Measurements from ENCODE around the gene KCNJ3. TPM values are rescaled to one million over a fixed set of nuclear protein-coding genes. Genes with fewer than 3 reads are reported as not detected.

KCNJ3 gene
- total and polyA plus RNA-seq, 4 donors, result 0.01 to 0.31 (median 0.05) TPM

DNA sequence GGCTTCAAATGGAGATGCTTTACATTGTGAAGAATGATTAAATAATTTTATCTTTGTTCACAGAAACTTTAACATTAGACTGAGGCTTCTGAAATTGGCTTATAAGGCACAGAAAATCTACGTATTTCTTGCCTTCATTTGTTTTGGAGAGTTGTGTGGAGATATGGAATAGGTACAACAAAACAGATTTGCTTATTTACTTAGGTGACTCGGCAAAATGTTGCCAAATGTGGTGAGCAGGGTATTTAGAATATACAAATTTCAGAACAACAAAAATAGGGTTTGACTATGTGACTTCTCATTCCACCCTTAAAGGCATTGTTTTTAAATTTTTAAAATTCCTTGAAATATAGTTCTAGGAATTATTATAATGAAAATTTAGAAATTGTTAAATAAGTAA lies 134.2 kb downstream of the KCNJ3 start:
- ATAC-seq (ENCODE audit: insufficient read depth, low FRiP score) (no peak), DNase-seq (no peak)
- Histone ChIP-seq H3K4me3 (no peak overlapping the region), H3K9me3 (ENCODE audit: control insufficient read depth in 4 of 4, insufficient read depth in 3 of 4, low read length in 3 of 4) (no peaks in the 10 kb centered on the region), H3K27me3 (ENCODE audit: control insufficient read depth in 3 of 3, insufficient read depth in 3 of 3, low read length in 2 of 3) (no peaks in the 10 kb centered on the region), H3K27ac (ENCODE audit: low read depth in 1 of 2, low read length in 1 of 2) (no peak overlapping the region), H3K4me1 (ENCODE audit: control insufficient read depth in 5 of 5, insufficient read depth in 5 of 5, low read length in 5 of 5) (peaks cover 0 to 3% (median 0%) of the 10 kb centered on the region in 5 donors), H3K36me3 (ENCODE audit: control insufficient read depth in 4 of 4, insufficient read depth in 4 of 4, low read length in 4 of 4) (no peaks in the 10 kb centered on the region), H3K9ac (ENCODE audit: insufficient read depth in 1 of 2, low read length in 2 of 2) (no peak overlapping the region)
- TF ChIP-seq, protein P1, sequence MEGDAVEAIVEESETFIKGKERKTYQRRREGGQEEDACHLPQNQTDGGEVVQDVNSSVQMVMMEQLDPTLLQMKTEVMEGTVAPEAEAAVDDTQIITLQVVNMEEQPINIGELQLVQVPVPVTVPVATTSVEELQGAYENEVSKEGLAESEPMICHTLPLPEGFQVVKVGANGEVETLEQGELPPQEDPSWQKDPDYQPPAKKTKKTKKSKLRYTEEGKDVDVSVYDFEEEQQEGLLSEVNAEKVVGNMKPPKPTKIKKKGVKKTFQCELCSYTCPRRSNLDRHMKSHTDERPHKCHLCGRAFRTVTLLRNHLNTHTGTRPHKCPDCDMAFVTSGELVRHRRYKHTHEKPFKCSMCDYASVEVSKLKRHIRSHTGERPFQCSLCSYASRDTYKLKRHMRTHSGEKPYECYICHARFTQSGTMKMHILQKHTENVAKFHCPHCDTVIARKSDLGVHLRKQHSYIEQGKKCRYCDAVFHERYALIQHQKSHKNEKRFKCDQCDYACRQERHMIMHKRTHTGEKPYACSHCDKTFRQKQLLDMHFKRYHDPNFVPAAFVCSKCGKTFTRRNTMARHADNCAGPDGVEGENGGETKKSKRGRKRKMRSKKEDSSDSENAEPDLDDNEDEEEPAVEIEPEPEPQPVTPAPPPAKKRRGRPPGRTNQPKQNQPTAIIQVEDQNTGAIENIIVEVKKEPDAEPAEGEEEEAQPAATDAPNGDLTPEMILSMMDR (IDR thresholded peaks at IDR 0.05; ENCODE audit: control extremely low read depth, extremely low read depth), result no peak
- WGBS, 2 donors, result 80 to 84% methylated on average over 2 of the region's 2 CpGs

DNA sequence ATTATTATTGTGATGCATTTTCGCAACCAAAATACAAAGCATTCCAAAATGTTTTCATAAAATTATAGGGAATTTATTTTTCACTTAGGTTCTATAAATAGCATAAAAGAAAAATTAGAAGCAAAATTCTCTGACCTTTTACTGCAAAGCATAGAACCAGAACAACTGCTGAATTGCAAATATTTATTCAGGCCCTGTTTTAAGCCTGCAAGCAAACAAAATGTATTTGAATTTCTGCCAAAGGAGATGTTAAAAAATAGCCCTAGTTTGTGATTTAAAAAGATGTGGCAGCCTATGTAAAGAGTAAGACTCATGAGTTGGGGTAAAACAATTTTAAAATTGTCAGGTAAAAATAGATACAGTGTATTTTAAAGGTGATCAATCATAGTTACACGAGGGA lies 138.1 kb downstream of the KCNJ3 start:
- Histone ChIP-seq H3K4me1 (ENCODE audit: control insufficient read depth in 5 of 5, insufficient read depth in 5 of 5, low read length in 5 of 5) (peaks cover 0 to 3% (median 0%) of the 10 kb centered on the region in 5 donors), H3K36me3 (ENCODE audit: control insufficient read depth in 4 of 4, insufficient read depth in 4 of 4, low read length in 4 of 4) (no peaks in the 10 kb centered on the region), H3K9ac (ENCODE audit: insufficient read depth in 1 of 2, low read length in 2 of 2) (no peak overlapping the region), H3K27ac (ENCODE audit: low read depth in 1 of 2, low read length in 1 of 2) (no peak overlapping the region), H3K9me3 (ENCODE audit: control insufficient read depth in 4 of 4, insufficient read depth in 3 of 4, low read length in 3 of 4) (no peaks in the 10 kb centered on the region), H3K27me3 (ENCODE audit: control insufficient read depth in 3 of 3, insufficient read depth in 3 of 3, low read length in 2 of 3) (no peaks in the 10 kb centered on the region), H3K4me3 (no peak overlapping the region)
- whole genome bisulfite sequencing, 2 donors, result 59 to 80% methylated on average over 2 of the region's 2 CpGs
- DNase-seq (peak in 2 of 3 donors; percentile 27 to 59), ATAC-seq (ENCODE audit: insufficient read depth, low FRiP score) (no peak)
- TF ChIP-seq, protein P1 (IDR thresholded peaks at IDR 0.05; ENCODE audit: control extremely low read depth, extremely low read depth), result no peak

DNA sequence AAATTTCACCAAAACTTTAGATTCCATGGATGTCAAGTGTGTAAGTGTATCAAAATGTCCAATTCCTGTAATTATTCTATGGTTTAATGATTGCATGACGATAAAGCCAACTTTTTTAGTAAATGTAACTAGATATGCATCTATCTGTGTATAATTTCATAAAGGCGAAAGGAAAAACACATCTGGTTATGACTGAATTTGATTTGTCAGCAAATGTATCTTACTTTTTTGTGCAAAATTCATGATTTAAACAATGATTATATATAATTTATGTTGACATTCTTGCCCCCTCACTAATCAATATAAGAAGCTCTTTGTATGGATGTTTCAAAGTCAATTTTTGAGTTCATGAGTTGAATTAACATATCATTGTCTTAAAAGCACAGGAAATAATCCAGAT lies 138.5 kb downstream of the KCNJ3 start:
- Histone ChIP-seq H3K27ac (ENCODE audit: low read depth in 1 of 2, low read length in 1 of 2) (no peak overlapping the region), H3K4me3 (no peak overlapping the region), H3K9me3 (ENCODE audit: control insufficient read depth in 4 of 4, insufficient read depth in 3 of 4, low read length in 3 of 4) (no peaks in the 10 kb centered on the region), H3K9ac (ENCODE audit: insufficient read depth in 1 of 2, low read length in 2 of 2) (no peak overlapping the region), H3K36me3 (ENCODE audit: control insufficient read depth in 4 of 4, insufficient read depth in 4 of 4, low read length in 4 of 4) (no peaks in the 10 kb centered on the region), H3K4me1 (ENCODE audit: control insufficient read depth in 5 of 5, insufficient read depth in 5 of 5, low read length in 5 of 5) (peaks cover 0 to 3% (median 0%) of the 10 kb centered on the region in 5 donors), H3K27me3 (ENCODE audit: control insufficient read depth in 3 of 3, insufficient read depth in 3 of 3, low read length in 2 of 3) (no peaks in the 10 kb centered on the region)
- DNase-seq (no peak), ATAC-seq (ENCODE audit: insufficient read depth, low FRiP score) (no peak)
- TF ChIP-seq, protein P1 (IDR thresholded peaks at IDR 0.05; ENCODE audit: control extremely low read depth, extremely low read depth), result no peak
- 88% methylated on average over 2 of the region's 2 CpGs for WGBS, 2 donors

DNA sequence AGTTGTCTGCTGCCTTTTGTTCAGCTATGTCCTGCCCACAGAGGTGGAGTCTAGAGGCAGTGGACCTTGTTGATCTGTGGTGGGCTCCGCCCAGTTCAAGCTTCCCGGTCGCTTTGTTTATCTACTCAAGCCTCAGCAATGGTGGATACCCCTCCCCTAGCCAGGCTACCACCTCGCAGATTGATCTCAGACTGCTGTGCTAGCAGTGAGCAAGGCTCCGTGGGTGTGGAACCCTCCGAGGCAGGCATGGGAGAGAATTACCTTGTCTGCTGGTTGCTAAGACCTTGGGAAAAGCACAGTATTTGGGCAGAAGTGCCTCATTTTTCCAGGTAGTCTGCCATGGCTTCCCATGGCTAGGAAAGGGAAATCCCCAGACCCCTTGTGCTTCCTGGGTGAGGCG lies 146.0 kb downstream of the KCNJ3 start:
- TF ChIP-seq, protein P1 (IDR thresholded peaks at IDR 0.05; ENCODE audit: control extremely low read depth, extremely low read depth), result no peak
- ATAC-seq (ENCODE audit: insufficient read depth, low FRiP score) (no peak), DNase-seq (no peak)
- H3K9me3 ChIP-seq (ENCODE audit: control insufficient read depth in 4 of 4, insufficient read depth in 3 of 4, low read length in 3 of 4), result no peaks in the 10 kb centered on the region
- 85 to 92% methylated on average over 7 of the region's 7 CpGs for WGBS, 2 donors
- no peaks in the 10 kb centered on the region for H3K36me3 ChIP-seq (ENCODE audit: control insufficient read depth in 4 of 4, insufficient read depth in 4 of 4, low read length in 4 of 4)
- no peak overlapping the region for H3K4me3 ChIP-seq
- H3K9ac ChIP-seq (ENCODE audit: insufficient read depth in 1 of 2, low read length in 2 of 2), result no peak overlapping the region
- no peaks in the 10 kb centered on the region for H3K4me1 ChIP-seq (ENCODE audit: control insufficient read depth in 5 of 5, insufficient read depth in 5 of 5, low read length in 5 of 5)
- H3K27ac ChIP-seq (ENCODE audit: low read depth in 1 of 2, low read length in 1 of 2), result no peak overlapping the region
- H3K27me3 ChIP-seq (ENCODE audit: control insufficient read depth in 3 of 3, insufficient read depth in 3 of 3, low read length in 2 of 3), result no peaks in the 10 kb centered on the region

All from lung (tissue), 12 donors.